NCI-H1930 (cell line): ENCODE results near the gene SSNA1.
A peak's percentile ranks its signal among the peaks of the same experiment; 100 is the strongest.

Source experiments
- DNase-seq, 2 experiments: peaks; one replicate each; lab custom pipeline; 2025; lab: John Stamatoyannopoulos, UW

The SSNA1 gene

DNA sequence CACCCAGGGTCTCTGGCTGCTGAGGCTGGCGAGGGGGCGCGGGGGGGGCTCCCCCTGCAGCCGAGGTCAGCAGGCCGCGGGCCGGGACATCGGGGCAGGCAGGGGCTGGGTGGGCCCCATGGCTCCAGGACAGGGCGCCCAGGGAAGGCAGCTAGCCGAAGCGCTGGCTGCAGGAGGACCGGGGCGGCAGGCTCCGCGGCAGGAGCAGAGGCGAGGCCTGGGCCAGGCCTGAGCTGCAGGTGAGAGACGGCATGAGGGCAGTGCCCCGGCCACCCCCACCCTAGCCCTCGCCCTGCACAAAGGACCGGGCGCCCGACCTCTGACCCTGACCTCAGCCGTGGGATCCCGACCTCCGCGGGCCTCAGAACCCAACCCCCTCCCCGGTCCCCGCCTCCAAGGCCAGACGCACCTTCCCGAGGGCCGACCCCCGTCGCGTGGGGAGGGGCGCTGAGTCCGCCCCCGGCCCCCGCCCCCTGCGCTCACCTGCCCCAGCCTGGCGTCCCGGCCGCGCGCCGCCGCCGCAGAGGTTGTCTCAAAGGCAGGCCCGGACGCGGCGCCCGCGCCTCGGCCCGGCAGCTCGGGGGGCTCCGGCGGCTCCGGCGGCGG, 33.1 kb downstream of the SSNA1 start:
- DNase-seq, result peak; percentile 29 to 53

DNA sequence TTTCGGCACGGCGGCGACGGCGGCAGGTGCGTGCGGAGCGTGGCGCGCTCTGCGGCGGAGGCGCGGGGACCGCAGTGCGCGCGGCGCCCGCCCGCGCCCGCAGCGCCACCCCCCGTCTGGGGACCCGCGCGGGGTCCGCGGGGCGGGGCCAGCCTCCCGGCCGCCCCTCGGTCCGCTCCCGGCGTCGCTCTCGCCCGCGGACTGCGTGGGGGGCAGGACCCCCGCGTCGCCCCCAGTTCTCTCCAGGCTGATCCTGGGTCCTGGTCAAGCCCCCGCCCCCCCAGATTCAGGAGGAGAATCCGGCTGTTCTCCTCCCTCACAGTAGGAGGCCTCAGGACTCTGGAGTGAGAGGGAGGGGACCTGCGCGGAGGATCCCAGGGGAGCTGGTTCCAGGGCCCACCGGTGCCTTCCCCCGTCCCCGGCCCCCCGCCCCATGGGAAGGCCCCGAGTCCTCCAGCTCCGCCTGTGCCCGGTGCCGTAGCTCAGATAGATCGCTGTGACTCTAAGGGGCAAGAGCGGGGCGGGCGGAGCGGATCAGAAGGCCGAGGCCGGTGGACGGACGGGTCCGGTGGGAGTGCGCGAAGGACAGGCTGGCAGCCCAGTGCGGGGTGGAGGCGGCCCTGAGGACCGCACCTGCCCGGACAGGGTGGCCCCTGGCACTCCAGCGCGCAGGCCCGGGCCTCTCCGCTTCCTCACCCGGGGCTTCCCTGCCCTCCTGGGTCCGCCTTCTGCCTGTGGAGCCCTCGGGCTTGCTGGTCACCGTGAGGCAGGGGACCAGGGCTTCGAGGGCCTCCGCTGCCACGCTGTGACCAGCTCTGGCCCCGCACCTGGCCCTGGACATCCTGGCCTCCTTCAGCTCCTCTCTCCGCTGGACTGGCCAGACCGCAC, 34.0 kb downstream of the SSNA1 start, which contains the start of gene RNF208:
RNF208 (minus strand) TSS at position 51 of the 888 bp plus-strand sequence. CDS start 1,028 bp downstream, outside the sequence.
- DNase-seq, result no peak

DNA sequence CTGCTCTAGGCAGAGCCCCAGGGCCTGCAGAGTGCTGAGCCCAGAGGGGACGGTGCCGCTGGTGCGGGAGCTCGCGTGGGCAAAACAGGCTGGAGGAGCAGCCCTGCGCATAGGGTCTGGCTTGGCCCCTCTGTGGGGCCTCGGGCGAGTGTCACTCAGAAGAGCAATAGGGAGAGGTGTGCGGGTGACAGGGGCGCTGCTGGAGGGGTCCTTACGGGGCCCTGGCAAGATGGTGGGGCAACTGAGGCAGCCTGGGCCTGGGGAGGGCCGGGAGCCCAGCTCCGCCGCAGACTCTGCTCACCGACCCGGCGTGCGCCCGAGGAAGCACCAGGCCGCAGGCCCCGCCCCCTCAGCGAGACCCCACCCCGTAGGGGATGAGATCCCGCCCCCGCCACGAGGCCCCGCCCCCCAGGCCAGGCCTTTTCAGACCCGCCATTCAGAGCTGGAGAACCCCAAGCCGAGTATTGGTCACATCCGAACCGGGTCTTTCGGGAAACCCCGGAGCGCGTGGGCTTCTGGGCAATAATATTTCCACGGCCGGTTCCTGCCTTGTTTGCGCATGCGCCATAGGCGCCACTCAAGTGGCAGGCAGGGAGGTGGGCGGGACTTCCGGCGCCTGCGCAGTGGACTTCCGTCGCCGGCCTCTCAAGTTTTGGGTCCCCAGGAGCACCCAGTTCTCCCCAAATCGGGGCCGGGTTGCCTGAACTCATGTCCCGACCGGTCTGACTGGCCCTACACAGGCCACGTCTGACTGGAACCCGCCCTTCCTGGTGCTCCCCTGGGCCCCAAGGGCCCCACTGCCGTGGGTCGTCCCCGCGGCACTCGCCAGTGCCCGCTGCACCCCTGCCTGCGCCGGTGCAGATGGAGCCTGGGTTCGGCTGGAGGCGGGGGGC, 34.8 kb downstream of the SSNA1 start:
- peak; percentile 94 for DNase-seq

DNA sequence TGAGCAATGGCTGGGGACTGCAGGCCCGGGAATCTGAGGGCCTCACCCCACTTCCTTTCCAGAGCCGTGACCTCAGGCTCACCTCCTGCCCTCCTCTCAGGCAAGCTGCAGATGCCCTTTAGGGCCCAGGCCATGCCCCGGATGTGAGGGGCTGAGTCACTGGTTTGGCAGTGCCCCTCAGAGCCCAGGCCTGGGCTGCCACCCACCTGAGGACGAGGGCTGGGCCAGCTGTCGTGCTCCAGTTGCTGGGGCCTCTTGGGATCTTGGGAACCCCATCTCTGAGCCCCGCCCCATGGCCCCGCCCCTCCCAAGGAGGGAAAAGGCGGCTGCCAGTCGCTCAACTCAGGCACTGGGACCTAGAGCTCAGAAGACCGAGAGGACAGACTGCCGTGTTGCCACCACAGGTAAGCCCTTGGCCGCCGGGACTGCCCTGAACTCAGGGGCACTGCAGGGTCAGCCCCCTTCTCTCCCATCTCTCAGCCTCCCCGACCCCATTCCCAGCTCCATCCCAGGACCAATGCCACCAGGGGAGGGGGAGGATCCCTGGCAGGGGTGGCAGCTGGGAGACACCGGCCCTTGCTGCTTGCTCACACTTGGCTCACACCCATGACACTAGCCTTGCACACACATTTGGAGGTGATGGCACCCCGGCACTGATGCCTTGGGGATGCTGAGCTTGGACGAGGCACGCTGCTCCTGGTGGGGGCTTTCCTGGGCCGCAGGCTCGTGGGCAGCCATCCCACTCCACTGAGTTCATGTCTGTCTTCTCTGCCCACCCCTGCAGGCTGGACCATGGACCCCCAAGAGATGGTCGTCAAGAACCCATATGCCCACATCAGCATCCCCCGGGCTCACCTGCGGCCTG, 36.6 kb downstream of the SSNA1 start, which contains the start of gene CYSRT1:
CYSRT1 (plus strand) TSS at position 345 of the 865 bp plus-strand sequence; CDS start at position 793, 448 bp downstream.
- DNase-seq, result no peak

DNA sequence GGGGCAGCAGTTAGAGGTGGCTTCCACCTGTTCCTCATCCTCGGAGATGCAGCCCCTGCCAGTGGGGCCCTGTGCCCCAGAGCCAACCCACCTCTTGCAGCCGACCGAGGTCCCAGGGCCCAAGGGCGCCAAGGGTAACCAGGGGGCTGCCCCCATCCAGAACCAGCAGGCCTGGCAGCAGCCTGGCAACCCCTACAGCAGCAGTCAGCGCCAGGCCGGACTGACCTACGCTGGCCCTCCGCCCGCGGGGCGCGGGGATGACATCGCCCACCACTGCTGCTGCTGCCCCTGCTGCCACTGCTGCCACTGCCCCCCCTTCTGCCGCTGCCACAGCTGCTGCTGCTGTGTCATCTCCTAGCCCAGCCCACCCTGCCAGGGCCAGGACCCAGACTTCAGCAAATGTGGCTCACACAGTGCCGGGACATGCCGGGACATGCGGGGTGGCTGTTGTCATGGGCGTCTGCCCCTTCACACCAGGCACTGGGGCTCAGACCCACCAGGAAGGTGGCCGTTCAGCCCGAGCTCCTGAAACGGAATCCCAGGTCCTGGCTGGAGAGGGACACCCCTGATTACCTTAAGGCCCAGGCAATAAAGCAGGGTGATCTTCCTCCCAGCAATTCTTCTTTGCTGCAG, 37.3 kb downstream of the SSNA1 start:
- no peak for DNase-seq

DNA sequence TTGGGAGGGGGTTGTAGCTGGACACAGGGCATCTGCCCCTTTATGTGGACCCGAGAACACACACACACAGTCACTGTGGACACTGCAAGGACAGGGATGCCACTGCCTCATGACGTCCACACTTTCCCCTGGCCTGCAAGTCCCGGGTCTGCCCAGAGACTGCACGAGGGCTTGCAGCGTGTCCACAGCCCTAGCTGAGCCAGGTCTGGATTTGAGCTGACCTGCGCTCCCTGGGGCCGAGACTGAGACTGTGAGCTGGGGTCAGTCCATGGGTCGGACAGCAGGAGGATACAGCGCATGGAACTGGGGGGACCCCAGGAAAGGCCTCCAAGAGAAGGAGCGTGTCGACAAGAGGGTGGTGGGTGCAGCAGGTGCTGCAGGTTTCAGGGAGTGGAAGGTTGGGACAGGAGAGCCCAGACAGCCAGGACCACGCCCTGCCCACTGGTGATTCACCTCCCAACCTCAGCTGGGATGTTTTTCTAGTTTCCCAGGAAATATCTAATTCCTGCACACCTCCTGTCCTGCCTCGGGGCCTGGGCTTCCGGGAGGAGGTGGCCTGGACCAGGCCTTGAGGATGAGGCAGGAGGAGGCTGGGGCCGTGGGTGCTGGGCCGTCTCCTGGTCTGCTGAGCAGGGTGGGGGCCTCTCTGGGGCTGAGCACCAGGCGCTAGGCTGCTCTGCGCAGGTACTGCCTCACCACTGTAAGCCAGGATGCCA, 38.0 kb downstream of the SSNA1 start:
- DNase-seq, result no peak

DNA sequence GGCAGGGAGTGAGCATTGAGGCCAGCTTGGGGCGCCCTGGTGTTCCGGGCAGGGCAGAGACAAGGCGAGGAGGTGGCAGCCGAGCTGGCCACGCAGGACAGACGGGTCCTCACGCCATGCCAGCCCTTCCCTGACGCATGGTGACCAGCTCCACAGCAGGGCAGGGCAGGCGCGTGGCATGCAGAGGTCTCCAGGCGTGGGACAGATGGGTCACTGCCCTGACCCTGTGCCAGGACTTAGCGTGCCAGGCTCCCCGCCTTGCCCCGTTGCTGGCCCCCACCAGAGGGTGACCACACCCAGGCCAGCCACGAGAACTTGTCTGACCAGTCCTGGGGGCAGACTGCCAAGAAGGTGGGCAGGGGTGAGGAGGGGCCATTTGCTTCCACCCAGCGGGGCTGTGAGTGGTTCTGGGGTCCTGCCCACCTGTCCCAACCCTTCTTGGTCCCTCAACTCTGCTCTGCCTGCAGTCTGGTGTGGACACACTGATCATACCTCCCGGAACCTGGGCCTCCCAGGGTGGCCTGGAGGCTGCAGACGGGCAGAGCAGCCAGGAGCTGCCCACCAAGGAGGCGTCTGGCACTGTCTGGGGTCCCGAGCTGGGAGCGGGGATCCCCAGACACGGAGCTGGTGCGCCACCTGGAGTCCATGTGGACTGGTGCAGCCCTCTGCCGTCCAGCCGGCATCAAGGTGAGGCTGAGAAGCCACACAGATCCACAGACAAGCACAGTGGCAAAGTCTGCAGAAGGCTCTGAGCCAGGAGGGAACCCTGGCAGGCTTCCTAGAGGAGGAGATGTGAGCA, 38.8 kb downstream of the SSNA1 start, which contains the start of gene RNF224:
RNF224 (plus strand) TSS at position 449 of the 799 bp plus-strand sequence. CDS start 834 bp downstream, outside the sequence.
- peak; percentile 53 to 71 for DNase-seq

DNA sequence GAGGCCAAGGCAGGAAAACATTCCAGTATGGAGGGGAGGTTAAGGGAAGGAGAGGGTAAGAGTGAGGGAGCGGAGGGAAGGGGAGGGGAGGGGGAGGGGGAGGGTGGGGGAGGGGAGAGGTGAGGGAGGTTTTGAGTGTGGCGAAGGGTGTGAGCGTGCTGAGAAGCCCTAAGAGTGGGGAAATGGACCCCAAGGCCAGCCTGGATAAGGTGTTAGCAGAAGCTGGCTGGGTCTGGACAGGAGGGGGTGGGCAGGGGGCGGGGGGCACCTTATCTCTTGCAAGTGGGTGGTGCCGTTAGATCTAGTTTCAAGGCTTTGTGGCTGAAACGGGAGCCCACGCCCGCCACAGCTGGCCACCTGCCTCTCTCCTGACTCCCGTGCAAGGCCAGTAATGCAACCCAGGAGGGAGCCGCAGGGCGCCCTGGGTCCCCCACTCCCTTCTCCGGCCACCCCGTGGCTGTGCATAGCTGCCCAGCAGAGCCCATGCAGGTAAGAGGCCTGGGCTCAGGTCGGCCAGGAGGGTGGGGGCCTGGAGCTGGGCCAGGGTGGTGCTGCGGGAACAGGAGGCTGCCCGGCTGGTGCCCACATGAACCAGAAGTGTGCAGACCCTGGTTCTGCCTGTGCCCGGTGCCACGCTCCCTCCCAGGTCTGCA, 39.5 kb downstream of the SSNA1 start:
- no peak for DNase-seq

DNA sequence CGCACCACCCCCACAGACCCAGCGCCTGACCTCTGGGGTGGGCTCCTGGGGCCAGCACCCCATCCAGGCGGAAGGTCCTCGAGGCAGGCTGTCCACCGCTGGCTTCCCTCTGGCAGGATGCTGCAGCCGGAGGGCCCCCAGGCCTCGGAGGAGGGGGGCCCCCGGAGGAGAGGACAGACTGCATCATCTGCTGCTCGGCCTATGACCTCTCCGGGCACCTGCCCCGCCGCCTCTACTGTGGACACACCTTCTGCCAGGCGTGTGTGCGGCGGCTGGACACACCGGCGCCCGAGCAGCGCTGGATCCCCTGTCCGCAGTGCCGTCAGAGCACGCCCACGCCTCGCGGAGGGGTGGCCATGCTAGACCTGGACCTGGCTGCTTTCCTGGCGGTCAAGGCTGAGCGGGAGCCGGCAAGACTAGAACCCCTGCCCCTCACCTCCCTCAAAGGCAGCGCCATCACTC, 40.1 kb downstream of the SSNA1 start:
- DNase-seq, result no peak

DNA sequence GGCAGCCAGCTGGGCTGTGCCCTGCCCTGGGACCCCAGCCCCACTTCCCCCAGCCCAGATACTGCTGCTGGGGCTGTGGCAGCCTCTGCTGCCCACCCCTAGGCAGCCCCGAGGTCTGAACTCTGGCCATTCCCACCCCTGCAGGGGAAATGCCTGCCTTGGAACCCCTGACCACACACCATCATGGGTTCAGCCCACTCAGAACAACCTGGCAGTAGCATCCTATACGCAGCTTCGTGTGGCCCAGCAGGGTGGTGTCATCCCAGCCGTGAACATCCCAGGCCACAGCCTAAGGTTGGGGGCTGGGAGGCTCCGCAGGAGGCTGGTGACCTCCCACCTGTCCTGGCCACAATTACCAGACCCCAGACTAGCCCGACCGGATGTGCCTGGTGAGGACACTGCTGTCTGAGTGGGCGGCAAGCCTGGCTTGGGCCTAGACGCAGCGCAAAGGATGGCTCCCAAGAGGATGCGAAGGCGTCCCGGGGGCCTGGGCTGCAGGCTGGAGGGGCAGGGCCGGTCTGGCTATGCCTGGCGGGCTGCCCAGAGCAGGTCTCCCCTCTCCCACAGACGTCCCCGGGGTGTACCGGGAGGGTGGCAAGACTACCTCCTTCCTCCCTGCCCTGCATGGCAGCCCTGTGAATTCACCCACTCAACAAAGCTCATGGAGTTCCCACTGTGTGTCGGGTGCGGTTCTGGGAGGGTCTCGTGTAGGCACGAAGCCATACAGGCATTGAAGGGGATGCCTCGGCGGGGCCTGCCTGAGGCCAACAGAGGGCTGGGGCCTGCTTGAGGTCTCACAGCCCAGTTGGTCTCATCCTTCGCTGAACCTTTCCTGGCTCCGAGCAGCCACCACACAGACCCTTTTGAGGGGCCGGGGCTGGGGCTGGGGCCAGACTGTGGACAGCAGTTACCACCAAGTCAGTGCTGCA, 40.8 kb downstream of the SSNA1 start:
- DNase-seq, result no peak

DNA sequence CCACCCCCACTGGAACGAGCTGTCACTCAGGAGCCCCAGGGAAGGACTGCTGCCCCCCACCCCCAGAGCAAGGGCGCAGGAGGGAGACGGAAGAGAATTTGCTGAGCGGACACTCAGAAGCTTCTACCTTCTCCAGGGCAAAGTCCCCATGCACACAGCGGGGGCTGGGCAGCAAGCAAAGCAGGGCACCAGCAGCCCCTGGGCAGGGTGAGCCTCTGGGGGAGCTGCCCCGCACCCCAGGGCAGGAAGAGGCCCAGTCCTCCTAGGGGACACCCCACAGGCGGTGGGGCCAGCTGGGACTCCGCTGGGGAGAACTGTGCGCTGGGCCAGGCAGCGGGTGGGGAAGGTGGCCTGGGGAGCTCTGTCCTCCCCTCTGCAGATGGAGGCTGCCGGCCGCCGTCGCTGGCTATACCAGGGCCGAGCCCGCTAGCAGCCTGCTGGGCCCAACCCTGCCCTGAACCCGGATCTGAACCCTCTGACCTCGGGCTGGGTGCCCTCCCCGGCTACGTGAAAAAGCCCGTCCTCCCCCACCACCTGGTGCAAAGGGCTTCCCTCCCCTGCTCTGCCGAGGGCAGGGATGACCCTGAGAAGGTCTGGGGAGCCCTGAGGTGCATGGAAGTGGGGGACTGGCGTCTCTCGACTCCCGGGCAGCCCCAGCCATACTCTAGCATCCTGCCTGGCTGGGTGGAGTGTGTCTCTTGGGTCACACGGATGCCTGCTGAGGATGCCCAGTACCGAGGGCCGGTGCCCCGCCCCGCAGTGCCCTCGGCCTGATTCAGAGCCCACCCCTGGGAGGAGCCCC, 41.6 kb downstream of the SSNA1 start:
- no peak for DNase-seq

DNA sequence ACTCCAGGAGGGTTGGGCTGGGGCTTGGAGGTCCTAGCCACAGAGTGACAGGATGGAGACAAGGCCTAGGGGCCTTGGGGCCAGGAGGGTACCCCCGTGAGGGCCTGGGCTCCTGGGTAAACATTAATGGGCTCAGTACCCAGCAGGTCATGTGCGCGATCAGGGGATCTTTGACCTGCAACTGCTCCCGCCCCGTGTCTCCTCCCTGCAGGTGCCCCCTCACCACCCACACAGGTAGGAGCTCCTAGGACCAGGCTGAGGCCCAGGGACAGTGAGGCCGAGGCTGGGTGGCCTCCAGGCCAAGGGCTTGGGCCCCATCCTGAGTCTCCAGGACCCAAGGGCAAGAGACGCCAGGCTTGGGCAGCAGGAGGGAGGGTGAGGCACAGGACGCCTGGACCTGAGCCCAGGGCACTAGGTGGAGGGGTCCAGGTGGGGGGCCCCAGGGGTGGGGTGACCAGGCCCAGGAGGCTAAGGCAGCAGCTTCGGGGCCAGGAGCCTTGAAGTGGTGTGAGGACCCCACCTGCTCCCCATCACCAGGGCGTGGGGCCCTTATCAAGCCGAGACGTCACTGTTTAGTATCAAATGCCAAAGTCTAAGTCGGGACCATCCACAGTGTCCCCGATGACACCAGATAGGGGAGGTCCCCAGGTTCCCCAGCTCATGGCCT, 42.4 kb downstream of the SSNA1 start, which contains the start of gene SLC34A3:
SLC34A3 (plus strand) TSS at position 197 of the 667 bp plus-strand sequence. CDS start 802 bp downstream, outside the sequence.
- no peak for DNase-seq

DNA sequence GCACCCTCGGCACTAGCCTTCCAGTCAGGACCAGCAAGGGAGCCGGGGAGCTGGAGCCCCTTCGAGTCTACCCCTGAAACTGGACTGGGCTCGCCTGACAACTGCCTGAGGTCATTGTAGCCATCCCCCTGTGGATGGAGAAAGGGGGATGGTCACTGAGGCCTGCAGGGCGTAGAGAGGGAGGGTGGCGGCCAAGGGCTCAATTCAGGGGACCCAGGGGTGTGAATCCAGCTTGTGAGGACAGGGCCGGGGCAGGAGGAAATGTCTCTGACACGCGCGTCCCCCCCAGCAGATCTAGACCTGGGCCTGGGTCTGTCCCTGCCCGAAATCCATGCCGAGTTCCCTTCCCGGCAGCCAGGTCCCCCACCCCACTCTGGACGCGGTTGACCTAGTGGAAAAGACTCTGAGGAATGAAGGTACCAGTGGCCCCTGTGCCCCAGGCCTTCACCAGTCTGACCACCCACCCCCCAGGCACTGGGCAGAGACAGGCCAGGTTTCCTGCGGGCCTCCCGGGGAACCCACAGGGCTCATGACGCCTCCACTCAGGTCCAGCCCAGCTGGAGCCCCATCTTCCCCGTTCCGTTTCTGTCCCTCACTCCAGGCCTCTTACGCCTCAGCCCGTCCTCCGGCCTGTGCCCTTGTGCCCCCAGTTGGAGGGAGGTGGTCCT, 43.0 kb downstream of the SSNA1 start:
- DNase-seq, result no peak

DNA sequence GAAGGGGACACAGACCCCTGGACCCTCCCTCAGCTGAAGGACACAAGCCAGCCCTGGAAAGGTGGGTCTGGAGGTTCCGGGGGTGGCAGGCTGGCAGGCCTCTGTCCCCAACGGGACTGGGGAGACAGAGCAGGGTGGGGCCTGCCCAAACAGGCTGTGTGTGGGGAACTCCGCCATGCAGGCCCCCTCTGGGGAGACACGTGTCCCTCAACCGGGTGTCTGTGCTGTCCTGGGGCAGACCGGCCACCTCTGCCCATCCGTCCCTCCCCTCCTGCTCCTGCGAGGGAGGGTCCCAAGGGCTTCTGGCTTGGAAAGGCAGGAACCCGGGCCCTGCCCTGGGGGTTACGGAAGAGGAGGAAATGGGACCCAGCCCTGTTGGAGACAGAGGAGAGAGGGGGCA, 43.6 kb downstream of the SSNA1 start:
- DNase-seq, result no peak

DNA sequence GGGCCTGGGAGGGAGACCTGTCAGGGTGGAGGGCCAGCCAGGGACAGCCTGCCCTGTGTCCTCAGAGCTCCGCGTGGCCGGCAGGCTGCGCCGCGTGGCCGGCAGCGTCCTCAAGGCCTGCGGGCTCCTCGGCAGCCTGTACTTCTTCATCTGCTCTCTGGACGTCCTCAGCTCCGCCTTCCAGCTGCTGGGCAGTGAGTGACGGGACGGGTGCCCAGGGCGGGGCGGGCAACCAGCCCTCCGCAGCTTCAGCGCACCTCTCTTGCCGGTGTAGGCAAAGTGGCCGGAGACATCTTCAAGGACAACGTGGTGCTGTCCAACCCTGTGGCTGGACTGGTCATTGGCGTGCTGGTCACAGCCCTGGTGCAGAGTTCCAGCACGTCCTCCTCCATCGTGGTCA, 44.0 kb downstream of the SSNA1 start:
- no peak for DNase-seq
